Measurements from ENCODE around the gene KCNIP3. TPM values are rescaled to one million over a fixed set of nuclear protein-coding genes. Genes with fewer than 3 reads are reported as not detected.

The KCNIP3 gene
- total RNA-seq, 1 experiment from 2014 or later, result not detected

GRCh38 chr2:95386031-95386430 lies 88.9 kb downstream of the KCNIP3 start:
- Mint-ChIP-seq H3K27ac (ENCODE audit: unreplicated experiment) (no peak overlapping the region), H3K36me3 (ENCODE audit: insufficient read depth, unreplicated experiment) (no peaks in the 10 kb centered on the region), H3K27me3 (ENCODE audit: insufficient read depth, unreplicated experiment) (peaks cover 12% of the 10 kb centered on the region), H3K4me3 (ENCODE audit: unreplicated experiment) (no peak overlapping the region), H3K4me1 (ENCODE audit: low read depth, unreplicated experiment) (no peaks in the 10 kb centered on the region), H3K9me3 (ENCODE audit: unreplicated experiment) (no peaks in the 10 kb centered on the region)
- Histone ChIP-seq H3K36me3 (ENCODE audit: control insufficient read depth, insufficient read depth, low read length) (no peaks in the 10 kb centered on the region), H3K4me1 (peaks cover 14% of the 10 kb centered on the region), H3K9me3 (no peaks in the 10 kb centered on the region), H3K27me3 (replicated peaks; ENCODE audit: control insufficient read depth, insufficient read depth, low read length) (no peaks in the 10 kb centered on the region), H3K4me3 (ENCODE audit: low read depth, low read length) (no peak overlapping the region)
- BruUV-seq (replicated peaks), result no TSS peak
- no peak for TF ChIP-seq CTCF (IDR thresholded peaks at IDR 0.05; ENCODE audit: insufficient read depth in 1 of 2, low read depth in 1 of 2, low read length in 1 of 2, severe bottlenecking in 1 of 2, unreplicated experiment in 1 of 2)
- ChIA-PET CTCF (no interaction called here), POLR2A (no interaction called here)
- DNase-seq, result no peak
- intact Hi-C loops (cut with micrococcal nuclease; ENCODE audit: unreplicated experiment), result no loop called here

- H3K27me3 Mint-ChIP-seq (ENCODE audit: insufficient read depth, unreplicated experiment), result peaks cover 5% of the 10 kb centered on the region
- no peak overlapping the region for H3K4me3 Mint-ChIP-seq (ENCODE audit: unreplicated experiment)
- no peaks in the 10 kb centered on the region for H3K9me3 Mint-ChIP-seq (ENCODE audit: unreplicated experiment)
- Histone ChIP-seq H3K36me3 (ENCODE audit: control insufficient read depth, insufficient read depth, low read length) (no peaks in the 10 kb centered on the region), H3K4me1 (peaks cover 14% of the 10 kb centered on the region), H3K9me3 (no peaks in the 10 kb centered on the region), H3K27me3 (replicated peaks; ENCODE audit: control insufficient read depth, insufficient read depth, low read length) (no peaks in the 10 kb centered on the region), H3K4me3 (ENCODE audit: low read depth, low read length) (no peak overlapping the region)
- H3K36me3 Mint-ChIP-seq (ENCODE audit: insufficient read depth, unreplicated experiment), result no peaks in the 10 kb centered on the region
- ChIA-PET CTCF (no interaction called here), POLR2A (interaction anchor here (0.7 kb wide), 1 partner anchor 29 kb away, joined by 4 read pairs; no protein-coding TSS in a partner anchor)
- no peak overlapping the region for H3K27ac Mint-ChIP-seq (ENCODE audit: unreplicated experiment)
- intact Hi-C loops (cut with micrococcal nuclease; ENCODE audit: unreplicated experiment), result no loop called here
- no peak for DNase-seq
- TF ChIP-seq CTCF (IDR thresholded peaks at IDR 0.05; ENCODE audit: insufficient read depth in 1 of 2, low read depth in 1 of 2, low read length in 1 of 2, severe bottlenecking in 1 of 2, unreplicated experiment in 1 of 2), result no peak
- BruUV-seq (replicated peaks), result no TSS peak
- no peaks in the 10 kb centered on the region for H3K4me1 Mint-ChIP-seq (ENCODE audit: low read depth, unreplicated experiment)
Measured at GRCh38 chr2:95387358-95387757, 90.2 kb downstream of the KCNIP3 start.

- no peaks in the 10 kb centered on the region for H3K4me1 Mint-ChIP-seq (ENCODE audit: low read depth, unreplicated experiment)
- H3K27ac Mint-ChIP-seq (ENCODE audit: unreplicated experiment), result no peak overlapping the region
- H3K4me3 Mint-ChIP-seq (ENCODE audit: unreplicated experiment), result no peak overlapping the region
- intact Hi-C loops (cut with micrococcal nuclease; ENCODE audit: unreplicated experiment), result no loop called here
- no peaks in the 10 kb centered on the region for H3K9me3 Mint-ChIP-seq (ENCODE audit: unreplicated experiment)
- Histone ChIP-seq H3K36me3 (ENCODE audit: control insufficient read depth, insufficient read depth, low read length) (no peaks in the 10 kb centered on the region), H3K4me1 (peaks cover 14% of the 10 kb centered on the region), H3K27me3 (replicated peaks; ENCODE audit: control insufficient read depth, insufficient read depth, low read length) (no peaks in the 10 kb centered on the region), H3K9me3 (no peaks in the 10 kb centered on the region), H3K4me3 (ENCODE audit: low read depth, low read length) (no peak overlapping the region)
- BruUV-seq (replicated peaks), result no TSS peak
- H3K27me3 Mint-ChIP-seq (ENCODE audit: insufficient read depth, unreplicated experiment), result peaks cover 5% of the 10 kb centered on the region
- CTCF ChIA-PET, result no interaction called here
- TF ChIP-seq CTCF (IDR thresholded peaks at IDR 0.05; ENCODE audit: insufficient read depth in 1 of 2, low read depth in 1 of 2, low read length in 1 of 2, severe bottlenecking in 1 of 2, unreplicated experiment in 1 of 2), result no peak
- POLR2A ChIA-PET, result no interaction called here
- no peak for DNase-seq
- H3K36me3 Mint-ChIP-seq (ENCODE audit: insufficient read depth, unreplicated experiment), result no peaks in the 10 kb centered on the region
Measured at GRCh38 chr2:95388091-95388692, 91.0 kb downstream of the KCNIP3 start.

All from Caco-2 (cell line).